ENCODE results near the gene PDE1C. TPM values are rescaled to one million over a fixed set of nuclear protein-coding genes. Genes with fewer than 3 reads are reported as not detected.

PDE1C gene
- total and polyA plus RNA-seq, 2 of the 4 experiments (the other 2 are of a cell fraction): 14.2 to 61.5 TPM

- Histone ChIP-seq H2BK120ac (ENCODE audit: low read depth, low read length) (no peak overlapping the region), H3K9ac (ENCODE audit: low read depth, low read length) (no peak overlapping the region), H4K91ac (ENCODE audit: insufficient read depth, low read depth, low read length) (no peak overlapping the region), H3K4me2 (ENCODE audit: low read depth, low read length) (no peak overlapping the region), H4K8ac (ENCODE audit: low read depth in 2 of 2, low read length in 2 of 2) (no peak overlapping the region), H3K9me1 (ENCODE audit: insufficient read depth, low read length) (no peaks in the 10 kb centered on the region), H4K20me1 (ENCODE audit: insufficient read depth, low read length) (no peaks in the 10 kb centered on the region), H2BK15ac (ENCODE audit: low read depth, low read length) (no peak overlapping the region), H2BK20ac (ENCODE audit: low read depth, low read length) (no peak overlapping the region), H2AK5ac (ENCODE audit: low read depth, low read length) (no peak overlapping the region), H3K27me3 (ENCODE audit: control insufficient read depth, insufficient read depth, low read length) (no peaks in the 10 kb centered on the region), H2AFZ (replicated peaks; ENCODE audit: low read length, poor library complexity) (no peak overlapping the region), H3K27ac (ENCODE audit: insufficient read depth, low read length) (no peak overlapping the region), H3K4me1 (ENCODE audit: control insufficient read depth, insufficient read depth, low read length) (peaks cover 2% of the 10 kb centered on the region; the same call in 1 of the 2 replicates), H3K23ac (ENCODE audit: low read depth, low read length) (no peak overlapping the region), H3K9me3 (ENCODE audit: control insufficient read depth, insufficient read depth, low read length) (no peaks in the 10 kb centered on the region), H3K4ac (ENCODE audit: low read depth, low read length) (no peak overlapping the region), H3K18ac (ENCODE audit: low read depth, low read length) (no peak overlapping the region), H3K79me1 (ENCODE audit: low read depth in 1 of 2, low read length in 2 of 2) (no peaks in the 10 kb centered on the region; a peak in 1 of 4 replicates), H4K5ac (ENCODE audit: low read depth, low read length) (no peak overlapping the region), H2BK5ac (ENCODE audit: low read depth, low read length, poor library complexity, severe bottlenecking) (no peak overlapping the region), H3K56ac (ENCODE audit: extremely low read depth, insufficient read depth, low read length) (no peak overlapping the region), H2AK9ac (replicated peaks; ENCODE audit: low read depth, low read length, poor library complexity) (no peak overlapping the region), H3K14ac (replicated peaks; ENCODE audit: low read depth, low read length) (no peak overlapping the region), H3K4me3 (ENCODE audit: insufficient read depth, low read depth, low read length) (no peak overlapping the region), H3K36me3 (ENCODE audit: control insufficient read depth, insufficient read depth, low read length) (peaks cover 4% of the 10 kb centered on the region; the same call in 1 of the 2 replicates)
- intact Hi-C loops (cut with micrococcal nuclease): no loop called here
- 40% methylated on average over 1 of the region's 10 CpGs; no CpG with 5 or more reads in 1 of the 2 experiments for WGBS, 2 experiments (ENCODE audit: extremely low coverage in 2 of 2, insufficient read length in 1 of 2)
- ATAC-seq (ENCODE audit: low read depth) (no peak), DNase-seq (no peak)
- no peak for TF ChIP-seq USF2 (IDR thresholded peaks at IDR 0.05; ENCODE audit: low read depth, low read length)
- TF ChIP-seq RFX5 (IDR thresholded peaks at IDR 0.05; ENCODE audit: low read depth, low read length): no peak
- no peak for TF ChIP-seq MAZ (IDR thresholded peaks at IDR 0.05; ENCODE audit: borderline replicate concordance, low read depth, low read length)
- TF ChIP-seq CHD1 (IDR thresholded peaks at IDR 0.05; ENCODE audit: low read depth, low read length): no peak
- TF ChIP-seq RCOR1 (IDR thresholded peaks at IDR 0.05; ENCODE audit: insufficient replicate concordance, low read length): no peak
- no peak for TF ChIP-seq FOS (IDR thresholded peaks at IDR 0.05; ENCODE audit: low read depth, low read length)
- TF ChIP-seq BHLHE40 (IDR thresholded peaks at IDR 0.05; ENCODE audit: low read depth, low read length): no peak
- POLR2A ChIA-PET (ENCODE audit: unreplicated experiment): no interaction called here
- no TSS peak for BruUV-seq (replicated peaks)
- in situ Hi-C loops (cut with MboI; ENCODE audit: low sequenced_read_pairs): no loop called here
- dilution Hi-C loops (cut with HindIII; ENCODE audit: low sequenced_read_pairs, unreplicated experiment): no loop called here
- CTCF ChIA-PET: no interaction called here
These were observed 197.4 kb downstream of the PDE1C start for GRCh38 chr7:31872545-31873370.

Measured in IMR-90 (cell line).